H1 (cell line): Measurements from ENCODE around the gene RNF220. TPM values are rescaled to one million over a fixed set of nuclear protein-coding genes. Genes with fewer than 3 reads are reported as not detected.

Experiments
- polyA plus RNA-seq, 7 experiments: library from polyadenylated mRNA; depleted of rRNA in 3 of 7; stranded (reverse) in 5 of 7; unstranded in 2 of 7; fragments of >200 nt in 5 of 7; fragments of 200-250 nt in 2 of 7; gene quantifications; 1 replicate in 5 of 7; 2 replicates in 1 of 7; 4 replicates in 1 of 7; pipeline versions ENCODE4 v1.2.1 to v1.2.3, GENCODE V29; 2011 to 2013; ENCODE audit warnings: missing spikeins in 2 of 7, mixed read lengths in 2 of 7
- total RNA-seq: library from RNA; stranded (reverse); fragmentation: NEBNext Ultra II Directional; extraction: Animal tissue kit (Norgen Biotek cat#: 25700); gene quantifications from 2 replicates; pipeline ENCODE4 v1.2.1, GENCODE V29; 2021
- TF ChIP-seq, protein P1 (sequence below): IDR thresholded peaks from 2 replicates; pipeline ENCODE4 v1.6.1; 2012; ENCODE audit warnings: low read length, inconsistent platforms

The RNF220 gene
- total and polyA plus RNA-seq, 2 of the 8 experiments (the other 6 are each of a cell fraction or from before 2014, with no cell fraction given), result 123 to 160 TPM

DNA sequence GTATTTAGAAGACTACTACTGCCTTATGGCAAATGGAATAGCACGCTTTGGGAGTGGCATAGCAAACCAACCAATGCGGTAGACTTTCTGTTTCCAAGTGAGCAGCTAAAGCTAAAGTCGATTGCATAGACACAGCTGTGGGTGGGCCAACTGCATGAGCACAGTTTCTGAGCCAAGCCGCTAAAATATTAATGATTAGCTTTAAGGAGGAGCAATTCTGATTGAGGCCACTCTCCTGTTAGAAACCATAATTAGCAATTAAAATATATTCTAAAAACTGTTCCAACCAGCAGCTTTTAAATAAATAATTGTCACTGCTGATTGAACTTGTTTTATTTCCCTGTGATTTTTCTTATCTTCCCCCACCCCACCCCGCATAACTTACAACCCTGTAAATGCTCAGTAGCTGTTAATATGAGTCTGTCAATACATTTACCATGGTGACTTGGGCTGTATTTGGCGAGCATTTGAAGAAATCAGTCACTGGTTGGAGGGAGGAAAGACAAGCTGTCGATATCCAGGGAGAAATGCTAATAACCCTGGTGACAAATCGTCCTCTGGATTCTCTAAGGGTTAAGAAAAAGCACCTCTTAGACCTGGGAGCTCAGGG is 32.2 kb downstream of the RNF220 start (continued):
- TF ChIP-seq, protein P1, sequence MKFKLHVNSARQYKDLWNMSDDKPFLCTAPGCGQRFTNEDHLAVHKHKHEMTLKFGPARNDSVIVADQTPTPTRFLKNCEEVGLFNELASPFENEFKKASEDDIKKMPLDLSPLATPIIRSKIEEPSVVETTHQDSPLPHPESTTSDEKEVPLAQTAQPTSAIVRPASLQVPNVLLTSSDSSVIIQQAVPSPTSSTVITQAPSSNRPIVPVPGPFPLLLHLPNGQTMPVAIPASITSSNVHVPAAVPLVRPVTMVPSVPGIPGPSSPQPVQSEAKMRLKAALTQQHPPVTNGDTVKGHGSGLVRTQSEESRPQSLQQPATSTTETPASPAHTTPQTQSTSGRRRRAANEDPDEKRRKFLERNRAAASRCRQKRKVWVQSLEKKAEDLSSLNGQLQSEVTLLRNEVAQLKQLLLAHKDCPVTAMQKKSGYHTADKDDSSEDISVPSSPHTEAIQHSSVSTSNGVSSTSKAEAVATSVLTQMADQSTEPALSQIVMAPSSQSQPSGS, result no peak
